IgD-negative memory B cell (primary cell): ENCODE data around the gene PIANP. TPM values are rescaled to one million over a fixed set of nuclear protein-coding genes. Genes with fewer than 3 reads are reported as not detected.

Experiments used
- polyA plus RNA-seq: library from polyadenylated mRNA; unstranded; fragments of 300-500 nt; fragmentation: Illumina TruSeq; gene quantifications from one replicate; pipeline ENCODE4 v1.2.3, GENCODE V29; 2021

The PIANP gene
- polyA plus RNA-seq, 1 donor from 2014 or later: not detected

Other genes with a start within 250 kb of the PIANP start
- gene TAPBPL, start 248.8 kb downstream of the PIANP start, polyA plus RNA-seq: 125 TPM
- 8.1 TPM for gene VAMP1, start 230.1 kb downstream of the PIANP start, polyA plus RNA-seq
- gene MRPL51, start 207.6 kb downstream of the PIANP start, polyA plus RNA-seq: 165 TPM
- 21.1 TPM for gene NCAPD2, start 206.7 kb downstream of the PIANP start, polyA plus RNA-seq
- 1,479 TPM for gene GAPDH, start 166.3 kb downstream of the PIANP start, polyA plus RNA-seq
- 12.3 TPM for gene IFFO1, start 144.8 kb downstream of the PIANP start, polyA plus RNA-seq
- gene NOP2, start 132.5 kb downstream of the PIANP start, polyA plus RNA-seq: 24.9 TPM
- gene CHD4, start 93.4 kb downstream of the PIANP start, polyA plus RNA-seq: 55.2 TPM
- gene LPAR5, start 64.9 kb downstream of the PIANP start, polyA plus RNA-seq: 63.6 TPM
- 5.8 TPM for gene ACRBP, start 53.4 kb downstream of the PIANP start, polyA plus RNA-seq
- 76.6 TPM for gene ING4, start 37.7 kb downstream of the PIANP start, polyA plus RNA-seq
- gene ZNF384, start 11.4 kb downstream of the PIANP start, polyA plus RNA-seq: 32.5 TPM
- gene COPS7A, start 23.2 kb upstream of the PIANP start, polyA plus RNA-seq: 36.8 TPM
- gene MLF2, start 52.3 kb upstream of the PIANP start, polyA plus RNA-seq: 152 TPM
- 2.5 TPM for gene PTMS, start 65.5 kb upstream of the PIANP start, polyA plus RNA-seq
- gene LAG3, start 71.7 kb upstream of the PIANP start, polyA plus RNA-seq: 0.88 TPM
- gene CD4, start 88.7 kb upstream of the PIANP start, polyA plus RNA-seq: 6.6 TPM
- not detected for gene GPR162, start 121.0 kb upstream of the PIANP start, polyA plus RNA-seq
- gene P3H3, start 127.6 kb upstream of the PIANP start, polyA plus RNA-seq: not detected
- gene GNB3, start 140.1 kb upstream of the PIANP start, polyA plus RNA-seq: not detected
- gene CDCA3, start 150.5 kb upstream of the PIANP start, polyA plus RNA-seq: 0.60 TPM
- gene USP5, start 151.3 kb upstream of the PIANP start, polyA plus RNA-seq: 33.2 TPM
- 490 TPM for gene TPI1, start 166.7 kb upstream of the PIANP start, polyA plus RNA-seq
- gene SPSB2, start 172.5 kb upstream of the PIANP start, polyA plus RNA-seq: 10.6 TPM
- gene LRRC23, start 204.0 kb upstream of the PIANP start, polyA plus RNA-seq: 4.9 TPM
- gene ENO2, start 213.8 kb upstream of the PIANP start, polyA plus RNA-seq: 21.7 TPM
- 1.4 TPM for gene ATN1, start 227.1 kb upstream of the PIANP start, polyA plus RNA-seq
- not detected for gene RNU7-1, start 243.0 kb upstream of the PIANP start, polyA plus RNA-seq
- 141 TPM for gene C12orf57, start 243.2 kb upstream of the PIANP start, polyA plus RNA-seq